NCI-H446 (cell line): ENCODE measurements around the gene KRTAP4-4.
"Not testable (repeated sequence)": the region's sequence is repeated elsewhere in the genome, so short reads cannot be mapped to it uniquely, and the experiment has no call there.

Experiments used
- DNase-seq, 2 experiments: peaks; one replicate each; lab custom pipeline; 2025; lab: John Stamatoyannopoulos, UW

KRTAP4-4 gene

DNA sequence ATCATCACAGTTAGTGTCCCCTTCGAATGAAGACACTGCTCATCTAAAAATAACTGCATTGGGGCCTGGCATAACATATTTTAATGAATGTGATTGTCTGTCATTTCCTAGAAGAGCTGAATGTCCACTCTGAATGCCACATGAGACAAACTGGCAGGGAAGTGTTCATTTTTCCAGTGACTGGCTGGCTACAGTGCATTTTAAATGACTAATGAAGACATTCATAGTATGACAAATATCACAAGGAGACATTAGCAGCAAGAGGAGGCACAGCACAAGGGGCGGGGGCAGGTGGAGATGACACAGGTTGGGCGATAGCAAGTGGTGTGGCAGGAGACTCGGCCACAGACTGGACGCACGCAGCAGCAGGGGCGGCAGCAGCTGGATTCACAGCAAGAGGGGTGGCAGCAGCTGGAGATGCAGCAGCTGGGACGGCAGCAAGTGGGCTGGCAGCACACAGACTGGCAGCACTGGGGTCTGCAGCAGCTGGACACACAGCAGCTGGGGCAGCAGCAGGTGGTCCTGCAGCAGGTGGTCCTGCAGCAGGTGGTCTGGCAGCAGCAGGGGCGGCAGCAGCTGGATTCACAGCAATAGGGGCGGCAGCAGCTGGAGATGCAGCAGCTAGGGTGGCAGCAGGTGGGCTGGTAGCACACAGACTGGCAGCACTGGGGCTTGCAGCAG, 11.4 kb downstream of the KRTAP4-4 start:
- DNase-seq: not testable (repeated sequence)

DNA sequence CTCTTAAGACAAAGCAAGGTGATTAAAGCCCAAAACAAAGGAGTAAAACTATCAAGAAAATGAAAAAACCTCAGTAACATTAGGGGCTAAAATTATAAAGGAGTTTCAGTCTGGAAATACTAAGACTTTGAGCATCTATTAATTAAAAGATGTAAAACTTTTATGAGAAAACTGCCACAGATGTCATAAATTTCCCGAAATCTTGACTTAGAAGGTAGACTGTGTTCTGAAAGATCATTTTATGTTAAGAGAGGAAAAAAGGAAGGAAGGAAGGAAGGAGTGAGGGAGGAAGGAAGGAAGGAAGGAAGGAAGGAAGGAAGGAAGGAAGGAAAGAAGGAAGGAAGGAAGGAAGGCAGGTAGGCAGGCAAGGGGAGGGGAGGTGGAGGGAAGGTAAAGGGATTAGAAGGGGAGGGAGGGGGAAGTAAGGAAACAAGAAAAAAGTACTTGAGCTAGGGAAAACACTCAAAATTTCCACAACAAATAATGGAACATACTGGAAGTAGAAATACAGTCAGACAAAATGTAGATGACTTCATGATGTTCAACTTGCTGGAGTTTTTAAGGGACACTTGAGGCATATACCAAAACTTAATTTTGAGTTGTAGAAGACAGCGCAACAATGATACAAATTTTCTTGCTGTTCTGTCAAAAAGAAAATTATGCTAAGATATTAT, 12.9 kb downstream of the KRTAP4-4 start:
- no peak for DNase-seq

GRCh38 chr17:41145261-41145660, 15.3 kb downstream of the KRTAP4-4 start:
- no peak for DNase-seq

GRCh38 chr17:41144846-41145245, 15.7 kb downstream of the KRTAP4-4 start:
- no peak for DNase-seq

DNA sequence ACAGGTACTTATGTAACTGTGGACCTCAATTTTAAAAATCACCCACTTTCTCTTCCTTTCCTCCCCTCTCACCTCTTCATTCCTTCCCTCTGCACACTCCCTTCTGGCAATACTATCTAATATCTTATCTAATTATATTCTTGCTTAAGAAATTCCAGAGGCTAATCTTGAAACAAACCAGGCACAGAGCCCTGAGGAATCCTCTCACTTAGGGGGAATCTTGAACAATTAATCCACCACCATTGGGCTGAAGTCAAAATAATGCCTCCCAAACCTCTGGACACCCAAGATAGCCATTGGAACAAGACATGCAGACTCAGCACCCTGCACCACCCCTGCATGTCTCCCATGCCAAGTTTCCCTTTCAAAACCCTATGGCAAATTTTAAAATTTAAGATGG, 19.2 kb downstream of the KRTAP4-4 start:
- no peak for DNase-seq

- no peak for DNase-seq
Observed at GRCh38 chr17:41140360-41141131, 20.0 kb downstream of the KRTAP4-4 start, which contains the start of gene KRTAP4-6. TSS of gene KRTAP4-6 (minus strand) at chr17:41140544. CDS start at chr17:41140487, 57 bp downstream.

DNA sequence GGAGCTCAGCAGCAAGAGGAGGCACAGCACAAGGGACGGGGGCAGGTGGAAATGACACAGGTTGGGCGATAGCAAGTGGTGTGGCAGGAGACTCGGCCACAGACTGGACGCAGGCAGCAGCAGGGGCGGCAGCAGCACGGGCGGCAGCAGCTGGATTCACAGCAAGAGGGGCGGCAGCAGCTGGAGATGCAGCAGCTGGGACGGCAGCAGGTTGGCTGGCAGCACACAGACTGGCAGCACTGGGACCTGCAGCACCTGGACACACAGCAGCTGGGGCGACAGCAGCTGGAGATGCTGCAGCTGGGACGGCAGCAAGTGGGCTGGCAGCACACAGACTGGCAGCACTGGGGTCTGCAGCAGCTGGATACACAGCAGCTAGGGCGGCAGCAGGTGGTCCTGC, 20.7 kb downstream of the KRTAP4-4 start:
- not testable (repeated sequence) for DNase-seq

- no peak for DNase-seq
Observed at GRCh38 chr17:41133880-41134735, 26.4 kb downstream of the KRTAP4-4 start.

DNA sequence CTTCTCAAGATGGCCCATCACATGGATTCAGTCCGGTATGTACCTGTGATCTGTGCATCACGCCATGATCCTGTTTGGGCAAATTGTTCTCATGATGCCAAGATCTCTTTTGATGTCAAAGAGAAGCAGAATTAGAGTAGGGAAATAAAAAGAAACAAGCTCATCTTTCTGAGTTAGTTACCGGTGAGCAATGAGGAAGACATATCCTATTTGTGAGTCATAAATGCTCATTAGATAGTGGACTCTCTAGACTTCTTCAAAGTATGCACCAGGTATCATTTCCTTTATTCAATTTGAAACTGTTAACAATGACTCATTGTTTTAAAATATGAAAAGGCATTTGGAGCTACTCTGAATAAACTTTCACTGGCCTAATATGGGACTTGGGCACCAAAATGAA, 28.6 kb downstream of the KRTAP4-4 start:
- no peak for DNase-seq

DNA sequence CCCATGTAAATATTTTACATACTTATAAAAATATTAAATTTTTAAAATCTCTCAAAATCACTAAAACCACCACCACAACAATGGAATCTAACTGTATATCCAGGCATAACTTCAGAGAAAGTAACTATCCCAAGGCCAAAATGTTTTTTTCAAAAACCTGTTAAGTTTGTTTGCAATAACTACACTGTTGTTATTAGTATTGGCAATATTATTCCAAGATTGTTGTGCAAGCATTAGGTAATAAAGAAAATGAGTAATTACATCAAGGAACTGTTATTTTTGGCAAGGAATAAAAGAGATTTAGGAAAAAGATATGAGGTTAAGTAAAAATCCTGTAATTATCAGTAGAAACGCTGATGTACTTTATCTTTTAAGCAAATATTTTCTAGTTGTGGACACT, 33.2 kb downstream of the KRTAP4-4 start:
- no peak for DNase-seq

GRCh38 chr17:41126412-41126811, 34.1 kb downstream of the KRTAP4-4 start:
- DNase-seq: no peak

- DNase-seq: no peak
Observed at GRCh38 chr17:41125064-41125463, 35.5 kb downstream of the KRTAP4-4 start.

DNA sequence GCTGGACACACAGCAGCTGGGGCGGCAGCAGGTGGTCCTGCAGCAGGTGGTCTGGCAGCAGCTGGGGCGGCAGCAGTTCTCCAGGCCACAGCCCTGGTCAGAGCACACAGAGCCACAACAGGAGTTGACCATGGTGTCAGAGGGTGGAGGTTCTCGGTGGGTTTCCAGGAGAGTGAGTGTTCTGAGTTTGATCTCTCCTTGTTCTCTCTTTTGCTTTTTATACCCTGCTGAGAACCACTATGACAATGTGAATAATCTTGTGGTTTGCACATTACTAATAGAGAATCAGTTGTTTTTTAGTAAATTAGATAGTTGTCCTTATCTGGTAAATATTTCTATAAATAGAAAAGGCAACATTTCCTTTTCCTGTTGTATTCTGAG, 36.6 kb downstream of the KRTAP4-4 start, which contains the start of gene KRTAP4-12:
Gene KRTAP4-12, minus strand, starts transcription at position 192 of the 381 bp plus-strand sequence. Its CDS starts 60 bp downstream, at position 132.
- DNase-seq: not testable (repeated sequence)

DNA sequence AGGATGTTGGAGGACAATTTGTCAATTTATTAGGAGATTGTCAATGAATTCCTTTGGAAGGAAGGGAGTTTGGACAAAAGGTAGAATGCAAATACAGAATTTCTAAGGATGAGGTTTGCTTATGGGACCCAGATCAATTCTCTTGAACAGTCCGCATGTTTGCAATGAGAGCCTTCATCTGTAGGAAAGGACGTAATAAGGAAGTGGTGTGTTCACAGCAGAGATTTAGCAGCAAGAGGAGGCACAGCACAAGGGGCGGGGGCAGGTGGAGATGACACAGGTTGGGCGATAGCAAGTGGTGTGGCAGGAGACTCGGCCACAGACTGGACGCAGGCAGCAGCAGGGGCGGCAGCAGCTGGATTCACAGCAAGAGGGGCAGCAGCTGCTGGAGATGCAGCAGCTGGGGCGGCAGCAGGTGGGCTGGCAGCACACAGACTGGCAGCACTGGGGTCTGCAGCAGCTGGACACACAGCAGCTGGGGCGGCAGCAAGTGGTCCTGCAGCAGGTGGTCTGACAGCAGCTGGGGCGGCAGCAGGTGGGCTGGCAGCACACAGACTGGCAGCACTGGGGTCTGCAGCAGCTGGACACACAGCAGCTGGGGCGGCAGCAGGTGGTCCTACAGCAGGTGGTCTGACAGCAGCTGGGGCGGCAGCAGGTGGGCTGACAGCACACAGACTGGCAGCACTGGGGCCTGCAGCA, 37.1 kb downstream of the KRTAP4-4 start:
- DNase-seq: not testable (repeated sequence)

GRCh38 chr17:41121742-41122141, 38.8 kb downstream of the KRTAP4-4 start:
- no peak for DNase-seq

DNA sequence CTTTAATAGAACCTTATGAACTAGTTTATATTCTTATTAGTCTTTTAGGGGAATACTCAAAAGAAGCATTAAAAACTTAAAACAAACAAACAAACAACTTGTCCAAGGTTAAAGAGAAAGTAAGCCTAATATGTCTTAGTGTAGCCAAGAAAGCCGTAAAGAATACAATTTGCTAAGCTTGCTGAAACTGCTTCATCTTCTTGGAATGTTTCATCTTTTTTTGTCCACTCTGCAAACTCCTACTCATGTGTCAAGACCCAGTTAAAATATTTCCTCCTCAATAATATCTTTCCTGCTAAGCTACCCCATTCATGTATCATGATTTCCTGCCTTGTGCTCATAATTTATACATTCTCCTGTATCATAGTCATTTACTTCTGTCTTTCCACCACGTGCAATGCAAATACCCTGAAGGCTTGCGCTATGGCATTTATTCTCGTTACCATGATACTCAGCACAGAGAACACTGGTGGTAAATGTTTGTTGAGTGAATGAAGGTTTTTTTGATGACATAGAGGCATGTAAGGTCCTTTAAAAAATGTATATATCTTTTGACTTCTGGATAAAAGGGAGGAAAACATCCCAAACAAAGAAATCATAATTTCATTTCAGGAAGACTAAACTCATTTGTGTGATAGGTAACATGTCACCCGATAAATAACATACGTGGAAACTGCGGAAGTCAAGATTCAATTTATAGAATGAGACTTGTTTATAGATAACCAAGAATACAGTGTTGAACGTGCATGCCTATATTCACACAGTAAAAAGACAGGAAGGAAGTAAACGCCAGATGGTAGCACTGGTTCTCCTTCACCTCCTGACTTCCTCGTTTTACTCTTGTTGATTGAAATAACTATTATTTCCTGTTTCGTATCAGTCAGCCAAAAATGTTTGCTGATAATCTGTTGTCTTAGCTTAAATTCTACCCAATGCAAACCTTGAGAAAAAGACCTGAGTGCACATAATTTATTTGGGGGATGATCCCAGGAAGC, 40.6 kb downstream of the KRTAP4-4 start:
- not testable (repeated sequence) for DNase-seq

- no peak for DNase-seq
Observed at GRCh38 chr17:41118721-41119120, 41.8 kb downstream of the KRTAP4-4 start.

GRCh38 chr17:41117846-41118386, 42.6 kb downstream of the KRTAP4-4 start, which contains the start of gene KRTAP4-11:
TSS of gene KRTAP4-11 (minus strand) at chr17:41118373. CDS start at chr17:41118315, 58 bp downstream.
- not testable (repeated sequence) for DNase-seq

GRCh38 chr17:41116297-41116696, 44.3 kb downstream of the KRTAP4-4 start:
- DNase-seq: no peak
